B cell (primary cell): ENCODE data around the gene GHR. TPM values are rescaled to one million over a fixed set of nuclear protein-coding genes. Genes with fewer than 3 reads are reported as not detected.

Experiments
- ATAC-seq: fragments of 200-7000 bp; cut with Tn5 transposase; one replicate; pipeline ENCODE4 v1.10.0; 2021; ENCODE audit warnings: low read depth, mild to moderate bottlenecking, moderate number of reproducible peaks, moderate library complexity
- CTCF ChIA-PET: fragments of 350-600 bp; sonication (Branson Sonifier 250); formaldehyde crosslinking; loops from one replicate; lab custom pipeline; 2021; ENCODE audit warnings: antibody characterized with exemption, inconsistent platforms; lab: Charles Lee
- POLR2A ChIA-PET: fragments of 350-600 bp; sonication (Branson Sonifier 250); formaldehyde crosslinking; loops from one replicate; lab custom pipeline; 2021; ENCODE audit warnings: antibody characterized with exemption; lab: Charles Lee
- DNase-seq: peaks from one replicate; pipeline ENCODE4 v3.0.0; 2013
- H2AFZ ChIP-seq: 2 replicates; pipeline ENCODE4 v1.6.1; 2012; ENCODE audit warnings: mild to moderate bottlenecking, low read depth, low read length; ENCODE audit not compliant: insufficient read depth, poor library complexity, severe bottlenecking
- H3K27ac ChIP-seq, 2 donors: 1 replicate in 1 of 2; 2 replicates in 1 of 2; pipeline ENCODE4 v1.5.1; 2012 to 2013; ENCODE audit warnings: low read length in 2 of 2, mild to moderate bottlenecking in 2 of 2, moderate library complexity in 1 of 2
- H3K27me3 ChIP-seq, 4 experiments: fragments of 200-600 bp in 1 of 4; sonication (generic) in 1 of 4; replicated peaks in 1 of 4; 1 replicate in 2 of 4; 2 replicates in 2 of 4; pipeline versions ENCODE4 v1.6.1 to v1.7.0; 2013 to 2016; ENCODE audit warnings: low read length in 3 of 4, mild to moderate bottlenecking in 2 of 4, mixed read lengths in 1 of 4, moderate library complexity in 1 of 4; ENCODE audit not compliant: insufficient read depth in 4 of 4, control insufficient read depth in 3 of 4; ENCODE audit errors: control extremely low read depth in 1 of 4
- H3K36me3 ChIP-seq, 2 experiments: replicated peaks in 1 of 2; 1 replicate in 1 of 2; 2 replicates in 1 of 2; pipeline versions ENCODE4 v1.6.1 to v1.7.1; 2013; ENCODE audit warnings: low read length in 1 of 2; ENCODE audit not compliant: insufficient read depth in 2 of 2, control insufficient read depth in 1 of 2; ENCODE audit errors: control extremely low read depth in 1 of 2, extremely low read depth in 1 of 2
- H3K4me1 ChIP-seq, 2 donors: fragments of 200-600 bp in 1 of 2; sonication (generic) in 1 of 2; 1 replicate in 1 of 2; 2 replicates in 1 of 2; pipeline versions ENCODE4 v1.5.1 to v1.6.1; 2013 to 2017; ENCODE audit warnings: low read length in 2 of 2; ENCODE audit not compliant: control insufficient read depth in 2 of 2, insufficient read depth in 2 of 2
- H3K4me2 ChIP-seq: replicated peaks from 2 replicates; pipeline ENCODE3; 2012; ENCODE audit warnings: mild to moderate bottlenecking, low read depth, low read length; ENCODE audit not compliant: poor library complexity, severe bottlenecking
- H3K4me3 ChIP-seq, 5 experiments: fragments of 200-600 bp in 1 of 5; sonication (generic) in 1 of 5; 1 replicate in 3 of 5; 2 replicates in 2 of 5; pipeline versions ENCODE4 v1.5.1 to v1.7.0; 2011 to 2016; ENCODE audit warnings: low read length in 4 of 5, mild to moderate bottlenecking in 4 of 5, low read depth in 2 of 5, control low read depth in 1 of 5, moderate library complexity in 1 of 5; ENCODE audit not compliant: insufficient read depth in 1 of 5; ENCODE audit errors: control extremely low read depth in 1 of 5, extremely low read depth in 1 of 5
- H3K79me2 ChIP-seq: fragments of 200-600 bp; sonication (generic); one replicate; pipeline ENCODE4 v1.6.0; 2016; ENCODE audit warnings: low read length; ENCODE audit not compliant: control insufficient read depth, insufficient read depth
- H3K9ac ChIP-seq: fragments of 200-600 bp; sonication (generic); 2 replicates; pipeline ENCODE4 v1.6.1; 2017; ENCODE audit warnings: mild to moderate bottlenecking, low read length, moderate library complexity
- H3K9me3 ChIP-seq, 3 donors: one replicate each; pipeline versions ENCODE4 v1.6.1 to v1.7.1; 2013; ENCODE audit warnings: low read length in 2 of 3; ENCODE audit not compliant: control insufficient read depth in 2 of 3, insufficient read depth in 1 of 3; ENCODE audit errors: control extremely low read depth in 1 of 3
- H4K20me1 ChIP-seq: 2 replicates; pipeline ENCODE4 v1.6.0; 2012; ENCODE audit warnings: mild to moderate bottlenecking, low read length; ENCODE audit not compliant: insufficient read depth, control insufficient read depth, poor library complexity, severe bottlenecking
- H3K27ac Mint-ChIP-seq: one replicate; pipeline ENCODE4 v1.8.0; 2021; ENCODE audit warnings: mixed read lengths
- H3K27me3 Mint-ChIP-seq: one replicate; pipeline ENCODE4 v1.8.0; 2021; ENCODE audit warnings: mixed read lengths
- H3K4me1 Mint-ChIP-seq: one replicate; pipeline ENCODE4 v1.8.0; 2021; ENCODE audit warnings: mixed read lengths
- H3K4me3 Mint-ChIP-seq: one replicate; pipeline ENCODE4 v1.8.0; 2021; ENCODE audit warnings: mixed read lengths
- H3K9me3 Mint-ChIP-seq: one replicate; pipeline ENCODE4 v1.8.0; 2022; ENCODE audit warnings: mixed read lengths; ENCODE audit not compliant: insufficient read depth
- EZH2 ChIP-seq: IDR thresholded peaks from 2 replicates; pipeline ENCODE4 v1.6.1; 2012; ENCODE audit warnings: borderline replicate concordance, low read depth, mild to moderate bottlenecking, moderate library complexity, low read length; ENCODE audit not compliant: insufficient read depth, poor library complexity, severe bottlenecking
- WGBS: methylation state at CpG from one replicate; pipeline ENCODE4 v1.1.5; 2013; ENCODE audit warnings: missing lambda C conversion rate; ENCODE audit not compliant: insufficient coverage; 5-methylcytosine and 5-hydroxymethylcytosine counted together
- intact Hi-C: fragments of 100-400 bp; cut with micrococcal nuclease; formaldehyde crosslinking; loops from one replicate; pipeline ENCODE4 v1.10.0; 2022
- polyA plus RNA-seq: library from polyadenylated mRNA; depleted of rRNA; stranded (reverse); fragments of >200 nt; gene quantifications from 2 replicates; pipeline ENCODE4 v1.2.3, GENCODE V29; 2012
- total RNA-seq, 2 donors: library from RNA; stranded (reverse); fragments of 120-200 nt in 1 of 2; gene quantifications; 1 replicate in 1 of 2; 2 replicates in 1 of 2; pipeline versions ENCODE4 v1.2.3 to v1.2.4, GENCODE V29; 2013 to 2022
- TF ChIP-seq, protein P1 (sequence below): fragments of 200-600 bp; IDR thresholded peaks from one replicate; pipeline ENCODE4 v1.8.0; 2022; ENCODE audit warnings: antibody characterized with exemption, mild to moderate bottlenecking

GHR gene
- total and polyA plus RNA-seq, 2 donors (not counting 1 experiment from before 2014, with no cell fraction given), result not detected

DNA sequence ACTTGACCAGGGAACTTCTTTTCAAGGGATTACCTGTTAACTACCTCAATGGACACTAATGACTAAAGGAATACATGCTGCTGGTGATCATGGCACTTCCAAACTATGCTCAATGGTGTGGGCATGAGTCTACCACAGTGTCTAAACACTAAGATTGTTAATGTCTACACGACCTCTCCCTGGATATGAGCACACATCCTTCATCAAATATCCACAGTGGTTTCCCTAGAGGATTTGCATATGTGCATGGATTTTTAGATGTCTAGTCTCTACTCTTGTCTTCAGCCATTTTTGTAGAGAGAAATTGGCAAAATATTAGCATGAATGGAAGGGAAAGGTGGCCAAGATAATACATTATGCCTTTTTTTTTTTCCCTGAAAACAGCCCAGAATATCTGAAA is 220.1 kb downstream of the GHR start:
- ATAC-seq (no peak), DNase-seq (no peak)
- Histone ChIP-seq H3K79me2 (no peaks in the 10 kb centered on the region), H3K4me1 (no peaks in the 10 kb centered on the region), H3K9me3 (no peaks in the 10 kb centered on the region), H3K36me3 (no peaks in the 10 kb centered on the region), H3K9ac (no peak overlapping the region), H3K27ac (no peak overlapping the region), H4K20me1 (no peaks in the 10 kb centered on the region), H2AFZ (no peak overlapping the region), H3K4me2 (no peak overlapping the region), H3K4me3 (no peak overlapping the region), H3K27me3 (peaks cover 0 to 5% (median 2%) of the 10 kb centered on the region in 4 experiments)
- ChIA-PET CTCF (interaction anchor here (1.0 kb wide), 1 partner anchor 15 kb away, joined by 3 read pairs; no protein-coding TSS in a partner anchor), POLR2A (no interaction called here)
- TF ChIP-seq, protein P1, sequence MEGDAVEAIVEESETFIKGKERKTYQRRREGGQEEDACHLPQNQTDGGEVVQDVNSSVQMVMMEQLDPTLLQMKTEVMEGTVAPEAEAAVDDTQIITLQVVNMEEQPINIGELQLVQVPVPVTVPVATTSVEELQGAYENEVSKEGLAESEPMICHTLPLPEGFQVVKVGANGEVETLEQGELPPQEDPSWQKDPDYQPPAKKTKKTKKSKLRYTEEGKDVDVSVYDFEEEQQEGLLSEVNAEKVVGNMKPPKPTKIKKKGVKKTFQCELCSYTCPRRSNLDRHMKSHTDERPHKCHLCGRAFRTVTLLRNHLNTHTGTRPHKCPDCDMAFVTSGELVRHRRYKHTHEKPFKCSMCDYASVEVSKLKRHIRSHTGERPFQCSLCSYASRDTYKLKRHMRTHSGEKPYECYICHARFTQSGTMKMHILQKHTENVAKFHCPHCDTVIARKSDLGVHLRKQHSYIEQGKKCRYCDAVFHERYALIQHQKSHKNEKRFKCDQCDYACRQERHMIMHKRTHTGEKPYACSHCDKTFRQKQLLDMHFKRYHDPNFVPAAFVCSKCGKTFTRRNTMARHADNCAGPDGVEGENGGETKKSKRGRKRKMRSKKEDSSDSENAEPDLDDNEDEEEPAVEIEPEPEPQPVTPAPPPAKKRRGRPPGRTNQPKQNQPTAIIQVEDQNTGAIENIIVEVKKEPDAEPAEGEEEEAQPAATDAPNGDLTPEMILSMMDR, result no peak
- TF ChIP-seq EZH2, result no peak
- Mint-ChIP-seq H3K27me3 (peaks cover 20% of the 10 kb centered on the region), H3K27ac (no peak overlapping the region), H3K4me3 (no peak overlapping the region), H3K4me1 (peaks cover 3% of the 10 kb centered on the region), H3K9me3 (no peaks in the 10 kb centered on the region)
- intact Hi-C loops, result no loop called here
- no CpG with 5 or more reads among the region's 1 CpG for WGBS

DNA sequence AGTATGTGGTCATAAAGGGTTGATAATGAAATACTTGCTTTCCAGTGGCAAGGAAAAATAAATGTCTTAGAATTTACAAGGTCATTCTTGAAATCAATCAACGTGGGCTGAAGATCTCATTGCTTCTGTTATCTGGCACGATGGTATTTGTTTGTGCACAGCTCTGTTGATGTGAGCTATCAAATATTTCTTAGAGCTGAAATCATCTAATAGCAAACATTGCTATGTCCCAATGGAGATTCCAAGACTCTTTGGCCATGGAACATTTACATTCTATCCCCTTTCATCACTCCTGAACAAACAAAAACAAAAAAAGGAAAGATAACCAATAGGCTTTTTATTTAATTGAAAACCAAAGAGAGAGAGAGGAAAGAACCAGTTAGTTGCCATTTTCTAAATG is 221.9 kb downstream of the GHR start:
- Histone ChIP-seq H3K4me2 (no peak overlapping the region), H3K79me2 (no peaks in the 10 kb centered on the region), H3K36me3 (no peaks in the 10 kb centered on the region), H3K27ac (no peak overlapping the region), H4K20me1 (no peaks in the 10 kb centered on the region), H3K27me3 (peaks cover 0 to 5% (median 2%) of the 10 kb centered on the region in 4 experiments), H3K9ac (no peak overlapping the region), H2AFZ (no peak overlapping the region), H3K4me3 (no peak overlapping the region), H3K4me1 (no peaks in the 10 kb centered on the region), H3K9me3 (no peaks in the 10 kb centered on the region)
- CTCF ChIA-PET, result interaction anchor here (2.0 kb wide), 1 partner anchor 62 kb away, joined by 5 read pairs; no protein-coding TSS in a partner anchor
- peaks cover 3% of the 10 kb centered on the region for H3K4me1 Mint-ChIP-seq
- ATAC-seq (no peak), DNase-seq (no peak)
- POLR2A ChIA-PET, result no interaction called here
- WGBS, result no CpG with 5 or more reads among the region's 2 CpGs
- intact Hi-C loops, result no loop called here
- peaks cover 15% of the 10 kb centered on the region for H3K27me3 Mint-ChIP-seq
- no peak overlapping the region for H3K27ac Mint-ChIP-seq
- TF ChIP-seq, protein P1, result no peak
- no peak for TF ChIP-seq EZH2
- no peak overlapping the region for H3K4me3 Mint-ChIP-seq
- no peaks in the 10 kb centered on the region for H3K9me3 Mint-ChIP-seq
